ENCODE results near the gene ACOXL. TPM values are rescaled to one million over a fixed set of nuclear protein-coding genes. Genes with fewer than 3 reads are reported as not detected.

Gene ACOXL
- total RNA-seq, 1 donor from 2014 or later = 0.23 TPM

- H3K27ac Mint-ChIP-seq (ENCODE audit: unreplicated experiment) = no peak overlapping the region
- peaks cover 7% of the 10 kb centered on the region for H3K36me3 Mint-ChIP-seq (ENCODE audit: low read depth, unreplicated experiment)
- H3K27me3 ChIP-seq (ENCODE audit: insufficient read depth, low read length) = peaks cover 2% of the 10 kb centered on the region
- no peaks in the 10 kb centered on the region for H3K27me3 Mint-ChIP-seq (ENCODE audit: low read depth, unreplicated experiment)
- H2AFZ ChIP-seq (ENCODE audit: low read depth, low read length) = no peak overlapping the region
- peaks cover 10% of the 10 kb centered on the region for H4K20me1 ChIP-seq (ENCODE audit: insufficient read depth, low read length)
- FAIRE-seq (no peak), DNase-seq (ENCODE audit: low read depth) (no peak)
- no peaks in the 10 kb centered on the region for H3K9me3 Mint-ChIP-seq (ENCODE audit: unreplicated experiment)
- TF ChIP-seq CTCF (IDR thresholded peaks at IDR 0.05; ENCODE audit: insufficient read depth, low read depth, low read length) = no peak
- no peak for TF ChIP-seq EZH2 (IDR thresholded peaks at IDR 0.05; ENCODE audit: insufficient read depth, low read length)
- no peaks in the 10 kb centered on the region for H3K4me1 ChIP-seq (ENCODE audit: insufficient read depth, low read length)
- H3K36me3 ChIP-seq (ENCODE audit: insufficient read depth, low read length) = no peaks in the 10 kb centered on the region
- H3K9ac ChIP-seq (ENCODE audit: low read length) = no peak overlapping the region
- H3K4me2 ChIP-seq (ENCODE audit: low read length) = no peak overlapping the region
- H3K4me3 ChIP-seq (ENCODE audit: insufficient read depth, low read depth, low read length) = no peak overlapping the region
- no peaks in the 10 kb centered on the region for H3K79me2 ChIP-seq (ENCODE audit: insufficient read depth, low read length)
- peaks cover 5% of the 10 kb centered on the region for H3K4me1 Mint-ChIP-seq (ENCODE audit: low read depth, unreplicated experiment)
- no peak overlapping the region for H3K27ac ChIP-seq (ENCODE audit: low read depth, low read length)
- no peak overlapping the region for H3K4me3 Mint-ChIP-seq (ENCODE audit: unreplicated experiment)
- no peaks in the 10 kb centered on the region for H3K9me3 ChIP-seq (ENCODE audit: insufficient read depth, low read depth, low read length)
These were observed 413.6 kb downstream of the ACOXL start for GRCh38 chr2:111145951-111146350.

- Histone ChIP-seq H3K4me3 (ENCODE audit: insufficient read depth, low read depth, low read length) (no peak overlapping the region), H3K27me3 (ENCODE audit: insufficient read depth, low read length) (no peaks in the 10 kb centered on the region), H2AFZ (ENCODE audit: low read depth, low read length) (no peak overlapping the region), H4K20me1 (ENCODE audit: insufficient read depth, low read length) (peaks cover 3% of the 10 kb centered on the region), H3K4me2 (ENCODE audit: low read length) (no peak overlapping the region), H3K27ac (ENCODE audit: low read depth, low read length) (no peak overlapping the region), H3K79me2 (ENCODE audit: insufficient read depth, low read length) (no peaks in the 10 kb centered on the region), H3K4me1 (ENCODE audit: insufficient read depth, low read length) (no peaks in the 10 kb centered on the region), H3K9me3 (ENCODE audit: insufficient read depth, low read depth, low read length) (no peaks in the 10 kb centered on the region), H3K36me3 (ENCODE audit: insufficient read depth, low read length) (no peaks in the 10 kb centered on the region), H3K9ac (ENCODE audit: low read length) (no peak overlapping the region)
- no peak for FAIRE-seq
- Mint-ChIP-seq H3K4me3 (ENCODE audit: unreplicated experiment) (no peak overlapping the region), H3K9me3 (ENCODE audit: unreplicated experiment) (no peaks in the 10 kb centered on the region), H3K27me3 (ENCODE audit: low read depth, unreplicated experiment) (no peaks in the 10 kb centered on the region), H3K27ac (ENCODE audit: unreplicated experiment) (no peak overlapping the region), H3K36me3 (ENCODE audit: low read depth, unreplicated experiment) (peaks cover 13% of the 10 kb centered on the region), H3K4me1 (ENCODE audit: low read depth, unreplicated experiment) (peaks cover 5% of the 10 kb centered on the region)
- no peak for DNase-seq (ENCODE audit: low read depth)
- no peak for TF ChIP-seq CTCF (IDR thresholded peaks at IDR 0.05; ENCODE audit: insufficient read depth, low read depth, low read length)
- no peak for TF ChIP-seq EZH2 (IDR thresholded peaks at IDR 0.05; ENCODE audit: insufficient read depth, low read length)
These were observed 416.0 kb downstream of the ACOXL start for GRCh38 chr2:111148225-111148873.

GRCh38 chr2:111148925-111149324 lies 416.6 kb downstream of the ACOXL start:
- FAIRE-seq = no peak
- no peak overlapping the region for H3K27ac Mint-ChIP-seq (ENCODE audit: unreplicated experiment)

More at GRCh38 chr2:111148925-111149324, 416.6 kb downstream of the ACOXL start:
- Mint-ChIP-seq H3K27me3 (ENCODE audit: low read depth, unreplicated experiment) (no peaks in the 10 kb centered on the region), H3K4me3 (ENCODE audit: unreplicated experiment) (no peak overlapping the region), H3K36me3 (ENCODE audit: low read depth, unreplicated experiment) (peaks cover 17% of the 10 kb centered on the region), H3K9me3 (ENCODE audit: unreplicated experiment) (no peaks in the 10 kb centered on the region), H3K4me1 (ENCODE audit: low read depth, unreplicated experiment) (peaks cover 5% of the 10 kb centered on the region)
- H3K27ac ChIP-seq (ENCODE audit: low read depth, low read length) = no peak overlapping the region
- H3K79me2 ChIP-seq (ENCODE audit: insufficient read depth, low read length) = no peaks in the 10 kb centered on the region
- TF ChIP-seq CTCF (IDR thresholded peaks at IDR 0.05; ENCODE audit: insufficient read depth, low read depth, low read length) (no peak), EZH2 (IDR thresholded peaks at IDR 0.05; ENCODE audit: insufficient read depth, low read length) (no peak)
- no peaks in the 10 kb centered on the region for H3K36me3 ChIP-seq (ENCODE audit: insufficient read depth, low read length)
- H4K20me1 ChIP-seq (ENCODE audit: insufficient read depth, low read length) = no peaks in the 10 kb centered on the region
- H3K4me2 ChIP-seq (ENCODE audit: low read length) = no peak overlapping the region
- H3K4me3 ChIP-seq (ENCODE audit: insufficient read depth, low read depth, low read length) = no peak overlapping the region
- no peak overlapping the region for H3K9ac ChIP-seq (ENCODE audit: low read length)
- no peaks in the 10 kb centered on the region for H3K4me1 ChIP-seq (ENCODE audit: insufficient read depth, low read length)
- H3K9me3 ChIP-seq (ENCODE audit: insufficient read depth, low read depth, low read length) = no peaks in the 10 kb centered on the region
- DNase-seq (ENCODE audit: low read depth) = no peak
- H3K27me3 ChIP-seq (ENCODE audit: insufficient read depth, low read length) = no peaks in the 10 kb centered on the region
- no peak overlapping the region for H2AFZ ChIP-seq (ENCODE audit: low read depth, low read length)

Data from astrocyte (in vitro differentiated cells and primary cell).